Left cardiac atrium (tissue), 4 donors: ENCODE data around the gene ZCCHC13. TPM values are rescaled to one million over a fixed set of nuclear protein-coding genes. Genes with fewer than 3 reads are reported as not detected.
"Not testable (repeated sequence)": the region's sequence is repeated elsewhere in the genome, so short reads cannot be mapped to it uniquely, and the experiment has no call there.

ENCODE experiments used
- ATAC-seq, 2 donors: fragments of 200-7000 bp; cut with Tn5 transposase; one replicate each; pipeline ENCODE4 v1.9.1; 2020; ENCODE audit warnings: mild to moderate bottlenecking in 2 of 2, moderate library complexity in 2 of 2
- DNase-seq: peaks from one replicate; pipeline ENCODE4 v3.0.0-alpha.2; 2020
- intact Hi-C, 2 donors: fragments of 100-400 bp; cut with DNase I; formaldehyde crosslinking; loops; one replicate each; pipeline versions ENCODE4 v1.14.1 to v1.15.1; 2022 to 2023
- microRNA-seq, 2 donors: library from miRNA; unstranded; fragments of <30 nt; microRNA quantifications; one replicate each; pipeline ENCODE4 v1.2.0, GENCODE V29; 2020
- total RNA-seq, 2 donors: library from RNA; stranded (reverse); fragmentation: NEBNext Ultra II Directional; extraction: Animal tissue kit (Norgen Biotek cat#: 25700); gene quantifications; one replicate each; pipeline ENCODE4 v1.2.1, GENCODE V29; 2021
- donor health status: DM: no; HTN: yes; CAD: no.
- donor health status: DM: no; HTN: yes; CAD: no; lungs with severe emphysema.
- donor health status: DM: yes; HTN: yes; CAD: no.
- donor health status: Dilated cardiomyopathy.

The ZCCHC13 gene
- total RNA-seq, 2 donors from 2014 or later: not detected

- intact Hi-C loops: no loop called here
- ATAC-seq (no peak), DNase-seq (no peak)
Measured at GRCh38 chrX:74318672-74319071, 14.7 kb downstream of the ZCCHC13 start.

GRCh38 chrX:74319321-74319720, 15.3 kb downstream of the ZCCHC13 start:
- intact Hi-C loops, DNase-seq, ATAC-seq: not testable (repeated sequence)

- DNase-seq: no peak
- ATAC-seq: no peak
- intact Hi-C loops: no loop called here
Measured at GRCh38 chrX:74321191-74321590, 17.2 kb downstream of the ZCCHC13 start.

- no peak for ATAC-seq
- DNase-seq: no peak
- intact Hi-C loops: no loop called here
Measured at GRCh38 chrX:74324131-74324530, 20.2 kb downstream of the ZCCHC13 start.

GRCh38 chrX:74325130-74326059, 21.4 kb downstream of the ZCCHC13 start:
- ATAC-seq (no peak), DNase-seq (no peak)
- intact Hi-C loops: no loop called here

- ATAC-seq (no peak), DNase-seq (no peak)
- intact Hi-C loops: no loop called here
Measured at GRCh38 chrX:74338852-74339251, 34.9 kb downstream of the ZCCHC13 start.

GRCh38 chrX:74340051-74340450, 36.1 kb downstream of the ZCCHC13 start:
- DNase-seq (no peak), ATAC-seq (no peak)
- intact Hi-C loops: loop anchor here (5.0 to 10.0 kb wide), 2 partner anchors 483 to 485 kb away; partner anchors contain the start of gene XIST (in 1 of the 2)

GRCh38 chrX:74342211-74342610, 38.2 kb downstream of the ZCCHC13 start:
- not testable (repeated sequence) for ATAC-seq, DNase-seq
- intact Hi-C loops: loop anchor here (5.0 to 10.0 kb wide), 2 partner anchors 485 to 487 kb away; partner anchors contain the start of gene XIST (in 1 of the 2)

- DNase-seq: peak; percentile 53
Measured at GRCh38 chrX:74343343-74344279, 39.6 kb downstream of the ZCCHC13 start.

GRCh38 chrX:74344280-74344622, 40.3 kb downstream of the ZCCHC13 start:
- ATAC-seq: no peak
- DNase-seq: no peak
- intact Hi-C loops: loop anchor here (5.0 to 10.0 kb wide), 2 partner anchors 487 to 489 kb away; partner anchors contain the start of gene XIST (in 1 of the 2)

More at GRCh38 chrX:74343343-74344279, 39.6 kb downstream of the ZCCHC13 start:
- ATAC-seq: peak; percentile 78 to 96
- intact Hi-C loops: loop anchor here (5.0 to 10.0 kb wide), 2 partner anchors 486 to 489 kb away; partner anchors contain the start of gene XIST (in 1 of the 2)

GRCh38 chrX:74346088-74346487, 42.1 kb downstream of the ZCCHC13 start:
- intact Hi-C loops: loop anchor here in 1 of 2 donors (10.0 kb wide), 1 partner anchor 491 kb away; the partner anchor contains the start of gene XIST
- DNase-seq (no peak), ATAC-seq (no peak)

GRCh38 chrX:74349387-74349786, 45.4 kb downstream of the ZCCHC13 start:
- DNase-seq: no peak
- no peak for ATAC-seq
- intact Hi-C loops: loop anchor here in 1 of 2 donors (10.0 kb wide), 1 partner anchor 495 kb away; the partner anchor contains the start of gene XIST

GRCh38 chrX:74351760-74352159, 47.8 kb downstream of the ZCCHC13 start:
- ATAC-seq: no peak
- DNase-seq: no peak
- intact Hi-C loops: no loop called here

- ATAC-seq: no peak
- no peak for DNase-seq
- intact Hi-C loops: no loop called here
Measured at GRCh38 chrX:74353984-74354383, 50.0 kb downstream of the ZCCHC13 start.

Small RNA genes lying within 50 kb of the gene (microRNA-seq; reads per million reads assigned to microRNA genes)
- gene MIR374A (528 to 701 reads per million in 2 donors), gene MIR545 (1.2 to 2.7 reads per million in 2 donors)

Other genes starting within 250 kb of the ZCCHC13 start
- gene SLC16A2, start 117.3 kb downstream of the ZCCHC13 start, total RNA-seq: 10 to 100 TPM in 1 of 2 donors, 1 to 10 TPM in 1; 9.1 to 12.3 TPM